ENCODE results near the gene CAPRIN1. TPM values are rescaled to one million over a fixed set of nuclear protein-coding genes. Genes with fewer than 3 reads are reported as not detected.
"Not testable (repeated sequence)": the region's sequence is repeated elsewhere in the genome, so short reads cannot be mapped to it uniquely, and the experiment has no call there.

CAPRIN1 gene
- total RNA-seq, 2 experiments from 2014 or later, result 190 to 201 TPM

DNA sequence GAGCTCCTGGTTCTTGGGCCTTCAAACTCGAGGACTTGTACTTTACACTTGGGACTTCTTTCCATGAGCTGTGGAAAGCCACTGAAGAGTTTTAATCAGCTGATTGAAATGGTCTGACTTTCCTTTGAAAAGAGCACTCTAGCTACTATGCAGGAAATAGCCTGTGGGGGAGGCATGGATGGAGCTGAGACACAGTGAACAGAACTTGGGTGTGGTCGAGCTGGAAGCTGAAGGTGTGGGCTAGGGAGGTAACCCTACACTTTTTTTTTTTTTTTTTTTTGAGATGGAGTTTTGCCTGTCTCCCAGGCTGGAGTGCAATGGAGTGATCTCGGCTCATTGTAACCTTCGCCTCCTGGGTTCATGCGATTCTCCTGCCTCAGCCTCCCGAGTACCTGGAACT, 17.5 kb upstream of the CAPRIN1 start:
- DNase-seq, result no peak
- Mint-ChIP-seq H3K36me3 (no peaks in the 10 kb centered on the region), H3K27ac (no peak overlapping the region), H3K4me1 (peaks cover 2% of the 10 kb centered on the region), H3K4me3 (no peak overlapping the region), H3K9me3 (no peaks in the 10 kb centered on the region), H3K27me3 (peaks cover 8% of the 10 kb centered on the region)
- POLR2A ChIA-PET, result no interaction called here
- ATAC-seq (ENCODE audit: low read depth), result no peak

- H3K4me3 Mint-ChIP-seq, result no peak overlapping the region
- H3K36me3 Mint-ChIP-seq, result no peaks in the 10 kb centered on the region
- peaks cover 2% of the 10 kb centered on the region for H3K4me1 Mint-ChIP-seq
- ATAC-seq (ENCODE audit: low read depth), result no peak
- H3K9me3 Mint-ChIP-seq, result no peaks in the 10 kb centered on the region
- POLR2A ChIA-PET, result no interaction called here
- no peak overlapping the region for H3K27ac Mint-ChIP-seq
- peaks cover under 1% of the 10 kb centered on the region for H3K27me3 Mint-ChIP-seq
- DNase-seq, result no peak
Observed at GRCh38 chr11:34036456-34036855, 15.1 kb upstream of the CAPRIN1 start.

DNA sequence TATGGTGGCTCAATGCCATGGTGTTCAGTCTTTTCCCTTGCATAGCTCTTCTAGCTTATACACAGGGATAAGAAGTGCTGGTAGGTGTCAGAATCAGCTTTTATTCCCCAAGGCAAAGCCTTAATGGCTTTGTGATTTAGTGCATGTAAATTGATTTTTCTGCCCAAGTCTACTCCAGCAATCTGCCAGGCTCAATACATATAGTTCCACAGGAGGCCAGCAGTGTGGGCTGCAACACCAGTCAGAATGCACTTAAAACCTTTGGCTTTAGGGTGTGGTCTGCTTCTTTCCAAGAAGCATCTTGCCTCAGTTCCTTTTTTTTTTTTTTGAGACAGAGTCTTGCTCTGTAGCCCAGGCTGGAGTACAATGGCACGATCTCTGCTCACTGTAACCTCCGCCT, 14.5 kb upstream of the CAPRIN1 start:
- no peak overlapping the region for H3K4me3 Mint-ChIP-seq

GRCh38 chr11:34040571-34040970, 11.0 kb upstream of the CAPRIN1 start:
- Mint-ChIP-seq H3K36me3 (no peaks in the 10 kb centered on the region), H3K4me1 (peaks cover 5% of the 10 kb centered on the region), H3K4me3 (no peak overlapping the region), H3K27me3 (peaks cover 10% of the 10 kb centered on the region), H3K27ac (no peak overlapping the region), H3K9me3 (no peaks in the 10 kb centered on the region)
- no peak for DNase-seq
- POLR2A ChIA-PET, result no interaction called here
- no peak for ATAC-seq (ENCODE audit: low read depth)

More for the DNA sequence above, 14.5 kb upstream of the CAPRIN1 start:
- Mint-ChIP-seq H3K27me3 (no peaks in the 10 kb centered on the region), H3K36me3 (no peaks in the 10 kb centered on the region), H3K9me3 (no peaks in the 10 kb centered on the region), H3K4me1 (peaks cover 2% of the 10 kb centered on the region), H3K27ac (no peak overlapping the region)
- ATAC-seq (ENCODE audit: low read depth) (no peak), DNase-seq (no peak)
- POLR2A ChIA-PET, result no interaction called here

DNA sequence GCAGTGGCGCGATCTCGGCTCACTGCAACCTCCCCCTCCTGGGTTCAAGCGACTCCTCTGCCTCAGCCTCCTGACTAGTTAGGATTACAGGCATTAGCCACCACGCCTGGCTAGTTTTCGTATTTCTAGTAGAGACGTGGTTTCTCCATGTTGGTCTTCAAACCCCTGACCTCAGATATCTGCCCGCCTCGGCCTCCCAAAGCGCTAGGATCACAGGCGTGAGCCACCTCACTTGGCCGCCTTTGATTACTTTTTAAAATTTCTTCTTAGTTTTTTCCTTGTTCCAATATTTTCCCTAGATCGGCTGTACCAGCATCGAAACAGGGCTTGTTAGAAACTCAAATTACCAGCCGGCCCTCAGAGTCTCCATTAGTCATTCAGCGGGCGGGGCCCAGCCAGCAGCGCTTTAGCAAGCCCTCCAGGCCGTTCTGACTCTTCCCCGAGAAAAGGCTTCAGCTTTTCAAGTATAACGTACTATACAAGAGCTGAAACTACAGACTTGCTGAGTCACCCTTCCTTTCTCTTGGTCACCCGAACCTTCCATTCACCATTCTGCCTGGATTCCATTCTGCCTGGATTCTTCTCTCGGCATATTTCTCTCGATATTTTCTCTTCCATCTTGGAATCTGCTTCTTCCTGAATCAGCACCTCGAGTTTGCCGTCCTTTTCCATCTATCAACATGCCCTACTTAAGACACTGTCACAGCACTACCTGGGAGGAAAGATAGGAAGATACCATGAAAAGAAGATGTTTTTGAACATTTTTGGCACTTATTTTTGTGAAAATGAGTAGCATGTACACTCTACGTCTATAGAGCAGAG, 6.7 kb upstream of the CAPRIN1 start:
- DNase-seq (no peak), ATAC-seq (ENCODE audit: low read depth) (no peak)
- Mint-ChIP-seq H3K27me3 (peaks cover 13% of the 10 kb centered on the region), H3K4me1 (peaks cover 5% of the 10 kb centered on the region), H3K4me3 (no peak overlapping the region), H3K9me3 (no peaks in the 10 kb centered on the region), H3K36me3 (no peaks in the 10 kb centered on the region), H3K27ac (no peak overlapping the region)
- POLR2A ChIA-PET, result no interaction called here

DNA sequence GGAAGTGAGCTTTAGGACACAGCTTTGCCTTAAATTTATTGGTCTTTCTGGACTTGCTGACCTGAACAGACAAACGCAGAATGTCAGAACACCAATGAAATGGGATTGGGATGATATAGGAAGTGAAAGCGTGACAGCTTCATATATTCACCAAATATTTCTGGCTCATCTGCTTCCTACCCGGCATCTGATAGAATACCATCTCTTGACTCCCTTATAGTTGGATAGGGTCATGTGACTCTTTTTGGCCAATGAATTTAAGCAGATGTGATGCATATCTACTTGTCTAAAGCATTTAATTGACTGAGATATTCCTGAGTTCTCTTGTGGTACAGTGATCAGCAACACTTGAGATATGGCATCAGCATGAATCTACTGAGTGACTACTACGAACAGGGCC, 2.5 kb upstream of the CAPRIN1 start:
- DNase-seq (no peak), ATAC-seq (ENCODE audit: low read depth) (no peak)
- POLR2A ChIA-PET, result no interaction called here
- Mint-ChIP-seq H3K4me1 (peaks cover 13% of the 10 kb centered on the region), H3K4me3 (no peak overlapping the region), H3K27ac (no peak overlapping the region), H3K9me3 (no peaks in the 10 kb centered on the region), H3K36me3 (peaks cover 11% of the 10 kb centered on the region), H3K27me3 (peaks cover 11% of the 10 kb centered on the region)

- H3K9me3 Mint-ChIP-seq, result no peaks in the 10 kb centered on the region
- peaks cover 10% of the 10 kb centered on the region for H3K4me1 Mint-ChIP-seq
- DNase-seq (no peak), ATAC-seq (ENCODE audit: low read depth) (peak; percentile 1)
- POLR2A ChIA-PET, result interaction anchor here (0.8 to 3.8 kb wide), 9 partner anchors 9 to 398 kb away, joined by 3 to 47 read pairs (median 3); partner anchors contain the start of gene NAT10
- H3K27me3 Mint-ChIP-seq, result peaks cover 3% of the 10 kb centered on the region
- peak overlapping the region; percentile 82 for H3K4me3 Mint-ChIP-seq
- H3K27ac Mint-ChIP-seq, result peak overlapping the region; percentile 86
- H3K36me3 Mint-ChIP-seq, result peaks cover 15% of the 10 kb centered on the region
Observed at GRCh38 chr11:34050581-34051348, 766 bp upstream of the CAPRIN1 start.

DNA sequence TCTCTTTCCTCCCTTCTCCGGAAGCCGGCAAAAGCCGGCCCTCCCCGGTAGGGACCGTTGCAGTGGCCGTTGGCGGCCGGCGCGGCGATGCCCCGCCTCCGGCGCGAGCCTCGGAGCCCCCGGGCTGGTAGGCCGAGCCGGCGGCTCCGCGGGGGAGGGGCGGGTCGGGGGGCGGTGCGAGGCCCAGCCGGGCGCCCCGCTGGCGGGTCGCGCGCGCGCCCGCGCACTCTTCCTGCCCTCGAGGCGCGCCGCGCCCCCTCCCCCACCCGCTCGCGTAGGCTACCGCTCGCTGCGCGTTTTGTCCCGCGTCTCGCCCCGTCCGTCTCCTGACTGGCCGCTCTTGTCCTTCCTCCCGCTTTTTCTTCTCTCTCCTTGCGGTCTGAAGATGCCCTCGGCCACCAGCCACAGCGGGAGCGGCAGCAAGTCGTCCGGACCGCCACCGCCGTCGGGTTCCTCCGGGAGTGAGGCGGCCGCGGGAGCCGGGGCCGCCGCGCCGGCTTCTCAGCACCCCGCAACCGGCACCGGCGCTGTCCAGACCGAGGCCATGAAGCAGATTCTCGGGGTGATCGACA, 591 bp downstream of the CAPRIN1 start:
- Mint-ChIP-seq H3K27ac (peak overlapping the region; percentile 97), H3K9me3 (no peaks in the 10 kb centered on the region), H3K27me3 (peaks cover 3% of the 10 kb centered on the region), H3K4me1 (peaks cover 17% of the 10 kb centered on the region), H3K4me3 (peak overlapping the region; percentile 95), H3K36me3 (peaks cover 17% of the 10 kb centered on the region)
- peak; percentile 73 for ATAC-seq (ENCODE audit: low read depth)
- DNase-seq, result peak; percentile 93
- POLR2A ChIA-PET, result interaction anchor here (0.6 to 3.8 kb wide), 9 partner anchors 16 to 386 kb away, joined by 3 to 47 read pairs (median 3); partner anchors contain the start of gene NAT10

- Mint-ChIP-seq H3K4me1 (peaks cover 20% of the 10 kb centered on the region), H3K27me3 (peaks cover 3% of the 10 kb centered on the region), H3K27ac (peak overlapping the region; percentile 97), H3K9me3 (no peaks in the 10 kb centered on the region), H3K36me3 (peaks cover 18% of the 10 kb centered on the region), H3K4me3 (peak overlapping the region; percentile 95)
- POLR2A ChIA-PET, result interaction anchor here (0.6 to 3.8 kb wide), 8 partner anchors 22 to 396 kb away, joined by 3 to 47 read pairs (median 4); partner anchors contain the start of gene NAT10
- peak; percentile 59 for DNase-seq
- ATAC-seq (ENCODE audit: low read depth), result peak; percentile 0
Observed at GRCh38 chr11:34052608-34053160, 1.2 kb downstream of the CAPRIN1 start.

DNA sequence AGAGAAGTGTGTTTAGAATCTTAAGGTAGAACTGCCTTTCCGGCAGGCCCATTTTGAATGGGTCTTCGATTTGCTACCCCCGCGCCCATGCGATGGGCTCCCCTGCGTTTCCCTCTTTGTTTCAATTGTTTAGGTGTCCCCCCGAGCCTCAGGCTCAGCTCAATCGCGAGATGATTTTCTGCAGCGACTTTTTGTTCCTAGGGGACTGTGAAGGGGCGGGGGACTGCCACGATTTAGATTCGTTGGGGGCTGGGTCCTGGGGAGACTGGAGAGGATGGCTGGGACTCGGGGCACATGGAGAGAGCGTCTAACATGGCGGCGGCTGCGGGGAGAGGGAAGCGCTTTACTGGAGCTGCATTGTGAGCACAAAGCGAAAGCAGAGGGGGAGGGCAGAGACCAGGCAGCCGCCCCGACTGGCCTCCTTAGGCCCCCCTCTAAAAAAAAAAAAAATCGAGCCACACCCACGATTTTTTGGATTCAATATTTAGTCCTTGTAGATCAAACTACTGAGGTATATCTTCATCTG, 1.7 kb downstream of the CAPRIN1 start:
- peaks cover 20% of the 10 kb centered on the region for H3K36me3 Mint-ChIP-seq
- H3K27me3 Mint-ChIP-seq, result peaks cover under 1% of the 10 kb centered on the region
- peak overlapping the region; percentile 97 for H3K27ac Mint-ChIP-seq
- ATAC-seq (ENCODE audit: low read depth) (peak; percentile 60), DNase-seq (peak; percentile 76)
- POLR2A ChIA-PET, result interaction anchor here (0.5 to 3.8 kb wide), 7 partner anchors 37 to 801 kb away, joined by 3 to 47 read pairs (median 4); partner anchors contain the start of gene NAT10
- H3K4me3 Mint-ChIP-seq, result peak overlapping the region; percentile 95
- H3K4me1 Mint-ChIP-seq, result peaks cover 20% of the 10 kb centered on the region
- H3K9me3 Mint-ChIP-seq, result no peaks in the 10 kb centered on the region

- Mint-ChIP-seq H3K4me1 (peaks cover 28% of the 10 kb centered on the region), H3K36me3 (peaks cover 29% of the 10 kb centered on the region), H3K4me3 (peak overlapping the region; percentile 95)
- POLR2A ChIA-PET; H3K9me3 Mint-ChIP-seq; ATAC-seq (ENCODE audit: low read depth); DNase-seq; H3K27ac Mint-ChIP-seq; H3K27me3 Mint-ChIP-seq: not testable (repeated sequence)
Observed at GRCh38 chr11:34054351-34054750, 2.8 kb downstream of the CAPRIN1 start.

DNA sequence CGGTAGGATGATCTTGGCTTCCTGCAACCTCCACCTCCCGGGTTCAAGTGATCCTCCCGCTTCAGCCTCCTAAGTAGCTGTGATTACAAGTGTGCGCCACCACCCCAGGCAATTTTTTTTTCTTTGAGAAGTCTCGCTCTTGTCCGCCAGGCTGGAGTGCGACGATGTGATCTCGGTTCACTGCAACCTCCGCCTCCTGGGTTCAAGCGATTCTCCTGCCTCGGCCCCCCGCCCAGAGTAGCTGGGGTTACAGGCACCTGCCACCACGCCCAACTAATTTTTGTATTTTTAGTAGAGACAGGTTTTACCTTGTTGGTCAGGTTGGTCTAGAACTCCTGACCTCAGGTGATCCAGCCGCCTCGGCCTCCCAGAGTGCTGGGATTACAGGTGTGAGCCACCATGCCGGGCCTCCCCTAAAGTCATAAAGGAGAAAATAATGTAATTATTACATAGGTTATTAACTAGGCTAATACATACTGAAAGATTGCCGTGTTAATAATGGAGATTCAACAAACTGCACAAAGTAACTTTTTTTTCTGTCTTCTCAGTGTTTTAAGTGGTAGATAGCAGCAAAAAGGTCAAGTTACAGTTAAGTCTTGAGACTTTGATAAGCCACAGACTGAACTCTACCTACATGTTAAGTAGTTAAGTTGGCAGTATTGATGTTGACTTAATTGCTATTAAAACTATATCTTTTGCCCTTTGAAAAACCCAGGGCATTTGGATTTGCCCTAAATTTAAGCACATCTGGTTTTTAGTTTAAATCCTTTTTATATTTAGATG, 3.9 kb downstream of the CAPRIN1 start:
- POLR2A ChIA-PET, result interaction anchor here (1.4 kb wide), 1 partner anchor 51 kb away, joined by 3 read pairs; no protein-coding TSS in a partner anchor
- ATAC-seq (ENCODE audit: low read depth) (no peak), DNase-seq (no peak)
- Mint-ChIP-seq H3K27ac (peak overlapping the region; percentile 9), H3K36me3 (peaks cover 33% of the 10 kb centered on the region), H3K9me3 (no peaks in the 10 kb centered on the region), H3K4me3 (peak overlapping the region; percentile 52), H3K4me1 (peaks cover 30% of the 10 kb centered on the region), H3K27me3 (no peaks in the 10 kb centered on the region)
